SIG-M5 treated with dmso at 0.1 percent for 504 hours (cell line): Measurements from ENCODE around the gene UPK3BL2.
"Not testable (repeated sequence)": the region's sequence is repeated elsewhere in the genome, so short reads cannot be mapped to it uniquely, and the experiment has no call there.

Experiments
- DNase-seq: peaks from one replicate; lab custom pipeline; 2025; ENCODE audit not compliant: unreplicated experiment; lab: John Stamatoyannopoulos, UW

Gene UPK3BL2

GRCh38 chr7:102532127-102532526, 11.4 kb downstream of the UPK3BL2 start:
- not testable (repeated sequence) for DNase-seq

DNA sequence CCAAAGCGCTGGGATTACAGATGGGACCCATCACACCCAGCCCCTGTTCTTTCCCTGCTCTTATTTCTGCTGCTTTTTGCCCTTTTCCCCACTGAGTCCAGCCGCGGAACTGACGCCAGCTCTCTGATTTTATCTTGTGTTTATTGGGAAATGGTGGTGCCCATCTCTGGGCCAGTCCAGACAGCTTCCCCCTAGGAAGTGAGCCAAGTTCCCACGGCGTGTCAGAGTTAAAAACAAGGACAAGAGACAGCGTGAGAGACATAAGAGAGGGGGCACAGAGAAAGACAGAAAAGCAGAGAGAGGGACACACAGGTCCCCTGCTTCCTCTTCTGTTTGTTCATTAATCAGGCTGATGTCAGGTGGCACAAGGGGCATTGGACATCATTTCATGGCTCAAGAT, 11.9 kb downstream of the UPK3BL2 start:
- not testable (repeated sequence) for DNase-seq

GRCh38 chr7:102527822-102528793, 15.4 kb downstream of the UPK3BL2 start:
- not testable (repeated sequence) for DNase-seq

- not testable (repeated sequence) for DNase-seq
Measured at GRCh38 chr7:102527182-102527581, 16.3 kb downstream of the UPK3BL2 start.

GRCh38 chr7:102524803-102525202, 18.7 kb downstream of the UPK3BL2 start:
- DNase-seq, result not testable (repeated sequence)

GRCh38 chr7:102520797-102521196, 22.7 kb downstream of the UPK3BL2 start:
- DNase-seq, result not testable (repeated sequence)

- DNase-seq, result not testable (repeated sequence)
Measured at GRCh38 chr7:102517550-102518147, 25.8 kb downstream of the UPK3BL2 start, which contains the start of gene RASA4B. Gene RASA4B, minus strand, starts transcription at chr7:102517777. Its CDS starts 67 bp downstream, at chr7:102517710.

- not testable (repeated sequence) for DNase-seq
Measured at GRCh38 chr7:102516951-102517350, 26.5 kb downstream of the UPK3BL2 start.

GRCh38 chr7:102515889-102516288, 27.6 kb downstream of the UPK3BL2 start:
- not testable (repeated sequence) for DNase-seq

- DNase-seq, result not testable (repeated sequence)
Measured at GRCh38 chr7:102514881-102515721, 28.4 kb downstream of the UPK3BL2 start.

- DNase-seq, result not testable (repeated sequence)
Measured at GRCh38 chr7:102512642-102513221, 30.8 kb downstream of the UPK3BL2 start.

DNA sequence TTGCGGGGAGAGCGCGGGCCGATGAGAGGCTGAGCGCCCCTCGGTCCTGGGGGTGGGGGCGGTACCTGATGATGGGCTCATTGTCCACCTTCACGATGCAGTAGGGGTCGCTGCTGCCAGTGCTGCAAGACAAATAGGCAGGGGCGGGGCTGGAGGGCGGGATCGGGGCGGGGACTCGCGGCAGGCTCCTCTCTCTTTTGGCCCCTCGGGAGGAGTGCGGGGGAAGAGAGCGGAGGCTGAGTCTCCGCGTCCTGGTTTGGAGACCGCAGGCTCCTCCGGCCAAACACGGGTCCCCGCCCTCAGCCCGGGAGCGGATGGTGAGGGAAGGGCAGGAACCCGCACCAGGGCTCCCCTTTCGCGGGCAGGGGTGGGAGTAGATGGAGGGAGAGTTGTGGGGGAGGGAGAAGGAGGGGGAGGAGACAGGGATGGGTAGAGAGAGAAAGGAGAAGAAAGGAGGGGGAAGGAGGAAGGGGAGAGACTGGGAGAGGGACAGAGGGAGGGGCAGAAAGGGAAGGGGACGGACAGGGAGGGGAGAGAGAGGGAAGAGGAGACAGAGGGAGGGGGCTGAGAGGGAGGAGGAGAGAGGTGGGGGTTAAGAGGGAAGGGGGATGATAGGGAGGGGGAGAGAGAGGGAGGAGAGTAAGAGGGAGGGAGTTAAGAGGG, 31.5 kb downstream of the UPK3BL2 start:
- DNase-seq, result not testable (repeated sequence)

GRCh38 chr7:102510575-102510974, 32.9 kb downstream of the UPK3BL2 start:
- not testable (repeated sequence) for DNase-seq

DNA sequence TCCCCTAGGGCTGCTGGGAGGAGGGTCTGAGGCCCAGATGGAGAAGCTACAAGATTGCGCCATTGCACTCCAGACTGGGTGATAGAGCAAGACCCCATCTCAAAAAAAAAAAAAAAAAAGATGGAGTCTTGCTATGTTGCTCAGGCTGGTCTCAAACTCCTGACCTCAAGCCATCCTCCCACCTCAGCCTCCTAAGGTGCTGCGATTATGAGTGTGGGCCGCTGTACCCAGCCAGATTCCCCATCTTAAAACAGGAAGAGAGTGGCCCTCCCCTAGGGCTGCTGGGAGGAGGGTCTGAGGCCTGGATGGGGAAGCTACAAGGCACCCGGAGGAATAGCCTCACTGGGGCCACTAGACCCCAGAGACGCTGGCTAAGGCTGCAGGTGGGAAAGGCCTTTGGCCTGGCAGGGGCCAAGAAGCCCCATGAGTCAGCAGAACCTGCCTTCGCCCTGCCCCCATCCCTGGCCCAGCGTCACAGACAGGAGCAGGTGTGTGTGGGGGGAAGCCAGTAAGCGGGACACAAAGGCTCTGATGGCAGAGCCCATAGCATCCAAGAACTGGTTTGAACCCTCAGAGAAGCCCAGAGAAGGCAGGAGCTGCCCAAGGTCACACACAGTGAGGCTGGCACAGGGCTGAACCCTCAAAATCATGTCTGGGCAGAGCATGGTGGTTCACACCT, 35.9 kb downstream of the UPK3BL2 start:
- DNase-seq, result not testable (repeated sequence)

GRCh38 chr7:102505298-102506185, 38.0 kb downstream of the UPK3BL2 start:
- not testable (repeated sequence) for DNase-seq

- DNase-seq, result not testable (repeated sequence)
Measured at GRCh38 chr7:102503141-102503540, 40.4 kb downstream of the UPK3BL2 start.

DNA sequence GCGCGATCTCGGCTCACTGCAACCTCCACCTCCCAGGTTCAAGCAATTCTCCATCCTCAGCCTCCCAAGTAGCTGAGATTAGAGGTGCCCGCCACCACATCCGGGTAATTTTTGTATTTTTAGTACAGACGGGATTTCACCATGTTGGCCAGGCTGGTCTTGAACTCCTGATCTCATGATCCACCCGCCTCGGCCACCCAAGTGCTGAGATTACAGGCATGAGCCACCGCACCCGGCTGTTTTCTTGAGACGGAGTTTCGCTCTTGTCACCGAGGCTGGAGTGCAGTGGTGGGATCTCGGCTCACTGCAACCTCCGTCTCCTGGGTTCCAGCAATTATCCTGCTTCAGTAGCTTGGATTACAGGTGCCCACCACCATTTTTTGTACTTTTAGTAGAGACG, 45.2 kb downstream of the UPK3BL2 start:
- not testable (repeated sequence) for DNase-seq

- DNase-seq, result not testable (repeated sequence)
Measured at GRCh38 chr7:102497308-102497707, 46.2 kb downstream of the UPK3BL2 start.
